RPMI7951 (cell line): ENCODE results near the gene SULT6B1. TPM values are rescaled to one million over a fixed set of nuclear protein-coding genes. Genes with fewer than 3 reads are reported as not detected.
A peak's percentile ranks its signal among the peaks of the same experiment; 100 is the strongest.
"Not testable (repeated sequence)": the region's sequence is repeated elsewhere in the genome, so short reads cannot be mapped to it uniquely, and the experiment has no call there.

Experiments
- DNase-seq: peaks from one replicate; pipeline ENCODE4 v3.0.0-alpha.2; 2012; ENCODE audit warnings: low read depth
- total RNA-seq: library from RNA; depleted of rRNA; stranded (reverse); fragments of >200 nt; shearing (Covaris generic); gene quantifications from 2 replicates; pipeline ENCODE4 v1.2.3, GENCODE V29; 2014

SULT6B1 gene
- total RNA-seq, 1 experiment from 2014 or later: not detected

- peak; percentile 72 for DNase-seq
These were observed 8.1 kb upstream of the SULT6B1 start, which contains the start of gene CEBPZOS for GRCh38 chr2:37196320-37197195. Gene CEBPZOS (plus strand): TSS chr2:37196496. CDS start chr2:37199705, 3,209 bp downstream.

GRCh38 chr2:37195862-37196319 lies 7.4 kb upstream of the SULT6B1 start:
- not testable (repeated sequence) for DNase-seq

- DNase-seq: no peak
These were observed 4.1 kb upstream of the SULT6B1 start for GRCh38 chr2:37192551-37192950.

GRCh38 chr2:37191747-37192146 lies 3.3 kb upstream of the SULT6B1 start:
- no peak for DNase-seq

GRCh38 chr2:37191253-37191652 lies 2.8 kb upstream of the SULT6B1 start:
- DNase-seq: no peak

- no peak for DNase-seq
These were observed 1.8 kb upstream of the SULT6B1 start for GRCh38 chr2:37190290-37190689.

GRCh38 chr2:37189452-37190153 lies 1.1 kb upstream of the SULT6B1 start:
- DNase-seq: peak; percentile 86

GRCh38 chr2:37181726-37182684 lies 6.5 kb downstream of the SULT6B1 start:
- DNase-seq: peak; percentile 63

GRCh38 chr2:37180640-37181039 lies 7.8 kb downstream of the SULT6B1 start:
- no peak for DNase-seq

GRCh38 chr2:37180006-37180639 lies 8.3 kb downstream of the SULT6B1 start:
- DNase-seq: no peak

- no peak for DNase-seq
These were observed 14.7 kb downstream of the SULT6B1 start for GRCh38 chr2:37173741-37174140.

GRCh38 chr2:37171624-37171950 lies 16.9 kb downstream of the SULT6B1 start:
- no peak for DNase-seq

GRCh38 chr2:37168217-37168981 lies 20.1 kb downstream of the SULT6B1 start:
- peak; percentile 54 for DNase-seq

GRCh38 chr2:37167636-37168180 lies 20.8 kb downstream of the SULT6B1 start:
- DNase-seq: no peak

- DNase-seq: no peak
These were observed 23.7 kb downstream of the SULT6B1 start for GRCh38 chr2:37164757-37165156.

GRCh38 chr2:37156857-37157714 lies 31.4 kb downstream of the SULT6B1 start, which contains the start of gene EIF2AK2:
Gene EIF2AK2 (minus strand): TSS chr2:37156980. CDS start chr2:37147806, 9,174 bp downstream.
- peak; percentile 89 for DNase-seq

- DNase-seq: peak; percentile 47
These were observed 32.2 kb downstream of the SULT6B1 start for GRCh38 chr2:37156071-37156856.

GRCh38 chr2:37154785-37155184 lies 33.7 kb downstream of the SULT6B1 start:
- no peak for DNase-seq
